Purkinje cell (primary cell): ENCODE measurements around the gene BLACAT1. TPM values are rescaled to one million over a fixed set of nuclear protein-coding genes. Genes with fewer than 3 reads are reported as not detected.

Experiments used
- polyA plus RNA-seq: library from polyadenylated mRNA; unstranded; fragments of >200 nt; fragmentation: Nextera tagmentation; gene quantifications from 2 replicates; pipeline ENCODE4 v1.2.1, GENCODE V29; 2014

Gene BLACAT1
- 0.38 TPM in 1 of 2 replicates, not detected in the other for polyA plus RNA-seq

GRCh38 chr1:205455581-205456382, at the start of gene BLACAT1:
BLACAT1 (minus strand) TSS chr1:205456045.

GRCh38 chr1:205504311-205505075, 48.6 kb upstream of the BLACAT1 start, which contains the start of gene CDK18:
CDK18 (plus strand) TSS chr1:205504669; CDS start chr1:205523168, 18,499 bp downstream.

GRCh38 chr1:205421798-205422197, 34.0 kb downstream of the BLACAT1 start, which contains the start of gene LEMD1:
LEMD1 (minus strand) TSS chr1:205422056; CDS start chr1:205420536, 1,520 bp downstream.

Other genes starting within 250 kb of the BLACAT1 start
- gene DSTYK, start 244.3 kb downstream of the BLACAT1 start, polyA plus RNA-seq, result 10.1 and 13.0 TPM in 2 replicates
- 0.14 and 0.93 TPM in 2 replicates for gene TMCC2, start 228.1 kb downstream of the BLACAT1 start, polyA plus RNA-seq
- not detected in 2 replicates for gene NUAK2, start 134.3 kb downstream of the BLACAT1 start, polyA plus RNA-seq
- gene KLHDC8A, start 99.1 kb downstream of the BLACAT1 start, polyA plus RNA-seq, result 5.6 and 6.6 TPM in 2 replicates
- not detected in 2 replicates for gene LEMD1, start 34.0 kb downstream of the BLACAT1 start, polyA plus RNA-seq
- 0.85 TPM in 1 of 2 replicates, not detected in the other for gene CDK18, start 48.6 kb upstream of the BLACAT1 start, polyA plus RNA-seq
- 2.8 and 3.6 TPM in 2 replicates for gene ELK4, start 176.0 kb upstream of the BLACAT1 start, polyA plus RNA-seq
- gene SLC45A3, start 224.5 kb upstream of the BLACAT1 start, polyA plus RNA-seq, result not detected in 2 replicates